DND-41 (cell line): ENCODE measurements around the gene DHRS3.

Source experiments
- CTCF ChIP-seq: IDR thresholded peaks from 2 replicates; pipeline ENCODE4 v1.5.1; 2012; ENCODE audit warnings: borderline replicate concordance, low read length, moderate library complexity, mild to moderate bottlenecking; ENCODE audit not compliant: poor library complexity, severe bottlenecking; ENCODE audit errors: extremely low read depth
- EZH2 ChIP-seq: IDR thresholded peaks from 3 replicates; pipeline ENCODE4 v1.6.1; 2012; ENCODE audit warnings: borderline replicate concordance, low read depth, mild to moderate bottlenecking, moderate library complexity, low read length, inconsistent platforms; ENCODE audit not compliant: severe bottlenecking

GRCh38 chr1:12585536-12585935 lies 32.5 kb downstream of the DHRS3 start:
- TF ChIP-seq CTCF (no peak), EZH2 (no peak)
